HEK293 (cell line): Measurements from ENCODE around the gene RABAC1.

Source experiments
- GLIS1 ChIP-seq: fragments of 450-650 bp; formaldehyde crosslinking; IDR thresholded peaks from 2 replicates; pipeline ENCODE4 v1.5.1; 2016; ENCODE audit warnings: missing biosample characterization, missing genetic modification characterization
- GLIS2 ChIP-seq: fragments of 450-650 bp; formaldehyde crosslinking; IDR thresholded peaks from 2 replicates; pipeline ENCODE4 v1.5.1; 2016; ENCODE audit warnings: missing biosample characterization, missing genetic modification characterization
- HOXD13 ChIP-seq: sonication (generic); formaldehyde crosslinking; IDR thresholded peaks from 2 replicates; pipeline ENCODE4 v1.8.0; 2022; ENCODE audit warnings: missing genetic modification reagents, borderline replicate concordance
- MZF1 ChIP-seq: fragments of 450-650 bp; formaldehyde crosslinking; IDR thresholded peaks from 2 replicates; pipeline ENCODE4 v1.5.1; 2017; ENCODE audit warnings: missing biosample characterization, missing genetic modification characterization, borderline replicate concordance
- WT1 ChIP-seq: fragments of 450-650 bp; formaldehyde crosslinking; IDR thresholded peaks from 2 replicates; pipeline ENCODE4 v1.5.1; 2016; ENCODE audit warnings: missing biosample characterization, missing genetic modification characterization
- YY2 ChIP-seq: fragments of 450-650 bp; formaldehyde crosslinking; IDR thresholded peaks from 2 replicates; pipeline ENCODE4 v1.5.1; 2016; ENCODE audit warnings: missing biosample characterization, missing genetic modification characterization
- ZBTB11 ChIP-seq: fragments of 450-650 bp; formaldehyde crosslinking; conservative IDR thresholded peaks from 2 replicates; pipeline ENCODE4 v1.5.1; 2016; ENCODE audit warnings: low read depth, missing biosample characterization, missing genetic modification characterization
- ZNF132 ChIP-seq: fragments of 450-650 bp; formaldehyde crosslinking; IDR thresholded peaks from 2 replicates; pipeline ENCODE4 v1.5.1; 2017; ENCODE audit warnings: missing biosample characterization, missing genetic modification characterization, borderline replicate concordance
- ZNF2 ChIP-seq: fragments of 450-650 bp; formaldehyde crosslinking; IDR thresholded peaks from 2 replicates; pipeline ENCODE4 v1.5.1; 2016; ENCODE audit warnings: missing biosample characterization, missing genetic modification characterization
- ZNF214 ChIP-seq: fragments of 450-650 bp; formaldehyde crosslinking; IDR thresholded peaks from 2 replicates; pipeline ENCODE4 v1.5.1; 2017; ENCODE audit warnings: missing biosample characterization, mild to moderate bottlenecking, missing genetic modification characterization, borderline replicate concordance
- ZNF239 ChIP-seq: fragments of 450-650 bp; formaldehyde crosslinking; IDR thresholded peaks from 2 replicates; pipeline ENCODE4 v1.5.1; 2016; ENCODE audit warnings: missing biosample characterization, missing genetic modification characterization
- ZNF248 ChIP-seq: fragments of 450-650 bp; formaldehyde crosslinking; IDR thresholded peaks from 2 replicates; pipeline ENCODE4 v1.5.1; 2017; ENCODE audit warnings: missing biosample characterization, missing genetic modification characterization
- ZNF266 ChIP-seq: fragments of 450-650 bp; formaldehyde crosslinking; IDR thresholded peaks from 2 replicates; pipeline ENCODE4 v1.5.1; 2016; ENCODE audit warnings: missing biosample characterization, missing genetic modification characterization, low read depth
- ZNF292 ChIP-seq: fragments of 450-650 bp; formaldehyde crosslinking; IDR thresholded peaks from 2 replicates; pipeline ENCODE4 v1.5.1; 2016; ENCODE audit warnings: low read depth, missing biosample characterization, missing genetic modification characterization, borderline replicate concordance
- ZNF324 ChIP-seq: fragments of 450-650 bp; formaldehyde crosslinking; IDR thresholded peaks from 2 replicates; pipeline ENCODE4 v1.5.1; 2016; ENCODE audit warnings: missing biosample characterization, missing genetic modification characterization
- ZNF391 ChIP-seq: fragments of 450-650 bp; formaldehyde crosslinking; IDR thresholded peaks from 2 replicates; pipeline ENCODE4 v1.5.1; 2016; ENCODE audit warnings: low read depth, missing biosample characterization, missing genetic modification characterization, borderline replicate concordance
- ZNF48 ChIP-seq: fragments of 450-650 bp; formaldehyde crosslinking; IDR thresholded peaks from 2 replicates; pipeline ENCODE4 v1.5.1; 2016; ENCODE audit warnings: missing biosample characterization, missing genetic modification characterization
- ZNF501 ChIP-seq: fragments of 450-650 bp; formaldehyde crosslinking; IDR thresholded peaks from 2 replicates; pipeline ENCODE4 v1.5.1; 2016; ENCODE audit warnings: missing biosample characterization, missing genetic modification characterization
- ZNF530 ChIP-seq: fragments of 450-650 bp; formaldehyde crosslinking; IDR thresholded peaks from 2 replicates; pipeline ENCODE4 v1.5.1; 2016; ENCODE audit warnings: low read depth, missing biosample characterization, missing genetic modification characterization
- ZNF623 ChIP-seq: fragments of 450-650 bp; formaldehyde crosslinking; IDR thresholded peaks from 2 replicates; pipeline ENCODE4 v1.5.1; 2016; ENCODE audit warnings: missing biosample characterization, missing genetic modification characterization
- ZNF629 ChIP-seq: fragments of 450-650 bp; formaldehyde crosslinking; IDR thresholded peaks from 2 replicates; pipeline ENCODE4 v1.5.1; 2017; ENCODE audit warnings: missing biosample characterization, missing genetic modification characterization
- ZNF645 ChIP-seq: fragments of 450-650 bp; formaldehyde crosslinking; IDR thresholded peaks from 2 replicates; pipeline ENCODE4; 2016; ENCODE audit warnings: missing biosample characterization, missing genetic modification characterization
- ZNF670 ChIP-seq: fragments of 450-650 bp; formaldehyde crosslinking; IDR thresholded peaks from 2 replicates; pipeline ENCODE4 v1.5.1; 2016; ENCODE audit warnings: missing biosample characterization, missing genetic modification characterization, low read depth
- ZNF785 ChIP-seq: fragments of 450-650 bp; formaldehyde crosslinking; IDR thresholded peaks from 2 replicates; pipeline ENCODE4 v1.5.1; 2016; ENCODE audit warnings: missing biosample characterization, missing genetic modification characterization
- ZNF830 ChIP-seq: fragments of 450-650 bp; IDR thresholded peaks from 2 replicates; pipeline ENCODE4 v1.5.0; 2018; ENCODE audit warnings: missing biosample characterization, missing genetic modification characterization, low read depth, mild to moderate bottlenecking, moderate library complexity
- ZNF843 ChIP-seq: fragments of 450-650 bp; formaldehyde crosslinking; IDR thresholded peaks from 2 replicates; pipeline ENCODE4 v1.5.1; 2016; ENCODE audit warnings: missing biosample characterization, missing genetic modification characterization
- ZSCAN18 ChIP-seq: fragments of 450-650 bp; formaldehyde crosslinking; IDR thresholded peaks from 2 replicates; pipeline ENCODE4 v1.5.1; 2016; ENCODE audit warnings: missing biosample characterization, missing genetic modification characterization
- TF ChIP-seq, protein P1 (sequence below): fragments of 450-650 bp; formaldehyde crosslinking; IDR thresholded peaks from 2 replicates; pipeline ENCODE4 v1.5.1; 2017; ENCODE audit warnings: missing biosample characterization, missing genetic modification characterization
- TF ChIP-seq, protein P2 (sequence below): fragments of 450-650 bp; formaldehyde crosslinking; IDR thresholded peaks from 2 replicates; pipeline ENCODE4 v1.5.1; 2016; ENCODE audit warnings: missing biosample characterization, missing genetic modification characterization
- TF ChIP-seq, protein P3 (sequence below): fragments of 450-650 bp; formaldehyde crosslinking; IDR thresholded peaks from 2 replicates; pipeline ENCODE4 v1.5.1; 2016; ENCODE audit warnings: missing biosample characterization, missing genetic modification characterization

RABAC1 gene

GRCh38 chr19:41951686-41952172, 7.4 kb downstream of the RABAC1 start (continued):
- TF ChIP-seq ZNF292 (tag by site-specific recombination), result no peak
- TF ChIP-seq ZNF623 (tag by site-specific recombination), result no peak
- TF ChIP-seq ZBTB11, result peak; percentile 64
- TF ChIP-seq ZNF132 (tag by site-specific recombination), result no peak
- TF ChIP-seq ZNF248 (tag by site-specific recombination), result no peak
- no peak for TF ChIP-seq ZNF629 (tag by site-specific recombination)
- no peak for TF ChIP-seq ZNF830
- no peak for TF ChIP-seq ZNF266 (tag by site-specific recombination)
- no peak for TF ChIP-seq ZNF214 (tag by site-specific recombination)
- no peak for TF ChIP-seq ZNF530 (tag by site-specific recombination)
- TF ChIP-seq ZNF239 (tag by site-specific recombination), result no peak
- peak; percentile 52; the same call in 1 of the 2 replicates for TF ChIP-seq GLIS1
- TF ChIP-seq ZNF2 (tag by site-specific recombination), result no peak
- no peak for TF ChIP-seq ZNF785 (tag by site-specific recombination)
- TF ChIP-seq ZNF670 (tag by site-specific recombination), result no peak
- TF ChIP-seq, protein P1, sequence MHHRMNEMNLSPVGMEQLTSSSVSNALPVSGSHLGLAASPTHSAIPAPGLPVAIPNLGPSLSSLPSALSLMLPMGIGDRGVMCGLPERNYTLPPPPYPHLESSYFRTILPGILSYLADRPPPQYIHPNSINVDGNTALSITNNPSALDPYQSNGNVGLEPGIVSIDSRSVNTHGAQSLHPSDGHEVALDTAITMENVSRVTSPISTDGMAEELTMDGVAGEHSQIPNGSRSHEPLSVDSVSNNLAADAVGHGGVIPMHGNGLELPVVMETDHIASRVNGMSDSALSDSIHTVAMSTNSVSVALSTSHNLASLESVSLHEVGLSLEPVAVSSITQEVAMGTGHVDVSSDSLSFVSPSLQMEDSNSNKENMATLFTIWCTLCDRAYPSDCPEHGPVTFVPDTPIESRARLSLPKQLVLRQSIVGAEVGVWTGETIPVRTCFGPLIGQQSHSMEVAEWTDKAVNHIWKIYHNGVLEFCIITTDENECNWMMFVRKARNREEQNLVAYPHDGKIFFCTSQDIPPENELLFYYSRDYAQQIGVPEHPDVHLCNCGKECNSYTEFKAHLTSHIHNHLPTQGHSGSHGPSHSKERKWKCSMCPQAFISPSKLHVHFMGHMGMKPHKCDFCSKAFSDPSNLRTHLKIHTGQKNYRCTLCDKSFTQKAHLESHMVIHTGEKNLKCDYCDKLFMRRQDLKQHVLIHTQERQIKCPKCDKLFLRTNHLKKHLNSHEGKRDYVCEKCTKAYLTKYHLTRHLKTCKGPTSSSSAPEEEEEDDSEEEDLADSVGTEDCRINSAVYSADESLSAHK (tag by site-specific recombination), result no peak
- TF ChIP-seq ZNF501 (tag by site-specific recombination), result peak; percentile 48; the same call in 1 of the 2 replicates
- peak; percentile 14; the same call in 1 of the 2 replicates for TF ChIP-seq MZF1 (tag by site-specific recombination)
- peak; percentile 48; the same call in 1 of the 2 replicates for TF ChIP-seq ZNF391 (tag by site-specific recombination)
- TF ChIP-seq WT1 (tag by site-specific recombination), result no peak; the same call in 1 of the 2 replicates
- TF ChIP-seq, protein P2, sequence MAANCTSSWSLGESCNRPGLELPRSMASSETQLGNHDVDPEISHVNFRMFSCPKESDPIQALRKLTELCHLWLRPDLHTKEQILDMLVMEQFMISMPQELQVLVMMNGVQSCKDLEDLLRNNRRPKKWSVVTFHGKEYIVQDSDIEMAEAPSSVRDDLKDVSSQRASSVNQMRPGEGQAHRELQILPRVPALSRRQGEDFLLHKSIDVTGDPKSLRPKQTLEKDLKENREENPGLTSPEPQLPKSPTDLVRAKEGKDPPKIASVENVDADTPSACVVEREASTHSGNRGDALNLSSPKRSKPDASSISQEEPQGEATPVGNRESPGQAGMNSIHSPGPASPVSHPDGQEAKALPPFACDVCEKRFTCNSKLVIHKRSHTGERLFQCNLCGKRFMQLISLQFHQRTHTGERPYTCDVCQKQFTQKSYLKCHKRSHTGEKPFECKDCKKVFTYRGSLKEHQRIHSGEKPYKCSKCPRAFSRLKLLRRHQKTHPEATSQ, result no peak
- TF ChIP-seq GLIS2 (tag by site-specific recombination), result peak; percentile 83
- TF ChIP-seq ZNF48 (tag by site-specific recombination), result no peak
- TF ChIP-seq HOXD13 (CRISPR knock-in tag), result no peak
- no peak for TF ChIP-seq YY2 (tag by site-specific recombination)
- TF ChIP-seq ZSCAN18 (tag by site-specific recombination), result no peak
- no peak for TF ChIP-seq ZNF843
- no peak; the same call in 1 of the 2 replicates for TF ChIP-seq ZNF324 (tag by site-specific recombination)
- no peak for TF ChIP-seq ZNF645 (tag by site-specific recombination)
- TF ChIP-seq, protein P3, sequence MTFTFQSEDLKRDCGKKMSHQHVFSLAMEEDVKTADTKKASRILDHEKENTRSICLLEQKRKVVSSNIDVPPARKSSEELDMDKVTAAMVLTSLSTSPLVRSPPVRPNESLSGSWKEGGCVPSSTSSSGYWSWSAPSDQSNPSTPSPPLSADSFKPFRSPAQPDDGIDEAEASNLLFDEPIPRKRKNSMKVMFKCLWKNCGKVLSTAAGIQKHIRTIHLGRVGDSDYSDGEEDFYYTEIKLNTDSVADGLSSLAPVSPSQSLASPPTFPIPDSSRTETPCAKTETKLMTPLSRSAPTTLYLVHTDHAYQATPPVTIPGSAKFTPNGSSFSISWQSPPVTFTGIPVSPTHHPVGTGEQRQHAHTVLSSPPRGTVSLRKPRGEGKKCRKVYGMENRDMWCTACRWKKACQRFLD (tag by site-specific recombination), result no peak
